HCT116 (cell line): Measurements from ENCODE around the gene INPP4A.
A peak's percentile ranks its signal among the peaks of the same experiment; 100 is the strongest.

Experiments used
- ATF3 ChIP-seq: IDR thresholded peaks from 2 replicates; pipeline ENCODE4 v1.6.1; 2012
- CEBPB ChIP-seq: IDR thresholded peaks from 2 replicates; pipeline ENCODE4 v1.6.1; 2012; ENCODE audit warnings: low read depth
- CTCF ChIP-seq, 3 experiments: fragments of 200-600 bp in 1 of 3; sonication (generic) in 1 of 3; IDR thresholded peaks in 2 of 3; conservative IDR thresholded peaks in 1 of 3; 2 replicates each; pipeline ENCODE4 v1.5.1; 2012 to 2017; ENCODE audit warnings: low read depth in 2 of 3, low read length in 2 of 3, antibody characterized with exemption in 1 of 3, borderline replicate concordance in 1 of 3, control low read depth in 1 of 3, mild to moderate bottlenecking in 1 of 3, mixed read lengths in 1 of 3, mixed run types in 1 of 3, moderate library complexity in 1 of 3; ENCODE audit not compliant: insufficient read depth in 1 of 3
- ELF1 ChIP-seq: IDR thresholded peaks from 2 replicates; pipeline ENCODE4 v1.6.1; 2012; ENCODE audit warnings: low read depth, borderline replicate concordance
- EZH2 ChIP-seq: fragments of 200-600 bp; sonication (generic); IDR thresholded peaks from 2 replicates; pipeline ENCODE4 v1.6.1; 2017; ENCODE audit warnings: antibody characterized with exemption, mixed run types
- EZH2phosphoT487 ChIP-seq: fragments of 200-600 bp; IDR thresholded peaks from 2 replicates; pipeline ENCODE4 v1.6.1; 2018; ENCODE audit warnings: antibody characterized with exemption, borderline replicate concordance
- POLR2A ChIP-seq: IDR thresholded peaks from 2 replicates; pipeline ENCODE4 v1.7.0; 2011; ENCODE audit warnings: borderline replicate concordance; ENCODE audit not compliant: insufficient read depth, insufficient read length; ENCODE audit errors: extremely low read depth
- POLR2AphosphoS5 ChIP-seq: IDR thresholded peaks from 2 replicates; pipeline ENCODE4 v1.6.1; 2011; ENCODE audit warnings: mild to moderate bottlenecking, low read depth, low read length, moderate library complexity
- REST ChIP-seq: IDR thresholded peaks from 2 replicates; pipeline ENCODE4 v1.6.1; 2012; ENCODE audit warnings: low read depth
- SIN3A ChIP-seq: IDR thresholded peaks from 2 replicates; pipeline ENCODE4 v1.6.1; 2012; ENCODE audit warnings: low read depth
- SP1 ChIP-seq: IDR thresholded peaks from 2 replicates; pipeline ENCODE4 v1.6.1; 2012; ENCODE audit warnings: low read depth
- SRF ChIP-seq: IDR thresholded peaks from 2 replicates; pipeline ENCODE4 v1.6.1; 2012; ENCODE audit warnings: low read depth
- TCF7L2 ChIP-seq: IDR thresholded peaks from 2 replicates; pipeline ENCODE4 v1.7.0; 2011; ENCODE audit warnings: borderline replicate concordance, inconsistent platforms; ENCODE audit not compliant: insufficient read depth, insufficient read length; ENCODE audit errors: extremely low read depth
- YY1 ChIP-seq: IDR thresholded peaks from 2 replicates; pipeline ENCODE4 v1.6.1; 2011; ENCODE audit warnings: low read length, low read depth, moderate library complexity, mild to moderate bottlenecking; ENCODE audit not compliant: insufficient replicate concordance; ENCODE audit errors: extremely low read depth

GRCh38 chr2:98487806-98488189, 43.1 kb downstream of the INPP4A start:
- TF ChIP-seq CTCF (IDR thresholded peaks at IDR 0.05 in 2 of 3, conservative IDR thresholded peaks at IDR 0.05 in 1 of 3; ENCODE audit: borderline replicate concordance in 1 of 3, insufficient read depth in 1 of 3, low read depth in 2 of 3, low read length in 2 of 3) (peak; percentile 13 to 69 (median 68); a peak in 4 of 6 replicates), EZH2phosphoT487 (no peak), POLR2A (no peak), YY1 (no peak), TCF7L2 (no peak), ATF3 (no peak), ELF1 (no peak), CEBPB (no peak), SP1 (no peak), REST (no peak), SRF (no peak), EZH2 (no peak), POLR2AphosphoS5 (no peak), SIN3A (no peak)
